OCI-LY1 (cell line): ENCODE results near the gene SLC26A2.

ENCODE experiments used
- CTCF ChIP-seq: fragments of 200-600 bp; sonication (generic), shearing (Covaris generic); IDR thresholded peaks from 2 replicates; pipeline ENCODE4 v1.5.1; 2017; ENCODE audit warnings: mild to moderate bottlenecking, antibody characterized with exemption, low read length, moderate library complexity, mixed read lengths
- EZH2 ChIP-seq: fragments of 200-600 bp; sonication (generic), shearing (Covaris generic); IDR thresholded peaks from 2 replicates; pipeline ENCODE4 v1.8.0; 2017; ENCODE audit warnings: borderline replicate concordance, mixed run types, mild to moderate bottlenecking, antibody characterized with exemption, low read length, moderate library complexity, mixed read lengths

GRCh38 chr5:150000256-150000989 is 39.9 kb downstream of the SLC26A2 start, which contains the start of the genes HMGXB3 and TIGD6:
- no peak for TF ChIP-seq EZH2
- TF ChIP-seq CTCF: no peak
